GM23338 (cell line): ENCODE measurements around the gene UBE2QL1. TPM values are rescaled to one million over a fixed set of nuclear protein-coding genes. Genes with fewer than 3 reads are reported as not detected.

ENCODE experiments used
- ATAC-seq: fragments of 200-7000 bp; cut with Tn5 transposase; 3 replicates; pipeline ENCODE4 v1.9.1; 2020
- DNase-seq: peaks from one replicate; pipeline ENCODE4 v3.0.0-alpha.2; 2015; ENCODE audit warnings: low spot score
- H2AFZ ChIP-seq: fragments of 200-600 bp; sonication (generic); 2 replicates; pipeline ENCODE4 v1.8.0; 2016; ENCODE audit warnings: antibody characterized with exemption, mild to moderate bottlenecking, moderate library complexity
- H3F3A ChIP-seq: fragments of 200-600 bp; sonication (generic); replicated peaks from 2 replicates; pipeline ENCODE4 v1.8.0; 2017; ENCODE audit warnings: antibody characterized with exemption, mixed run types, low read depth
- H3K27ac ChIP-seq: fragments of 200-600 bp; sonication (generic); 2 replicates; pipeline ENCODE4 v1.6.1; 2016; ENCODE audit warnings: low read depth
- H3K27me3 ChIP-seq: fragments of 200-600 bp; sonication (generic); 2 replicates; pipeline ENCODE4 v1.8.0; 2016; ENCODE audit warnings: mild to moderate bottlenecking, mixed run types, moderate library complexity; ENCODE audit not compliant: insufficient read depth
- H3K36me3 ChIP-seq: fragments of 200-600 bp; sonication (generic); 2 replicates; pipeline ENCODE4 v1.8.0; 2016; ENCODE audit warnings: mild to moderate bottlenecking; ENCODE audit not compliant: insufficient read depth
- H3K4me1 ChIP-seq: fragments of 200-600 bp; sonication (generic); 2 replicates; pipeline ENCODE4 v1.8.0; 2016; ENCODE audit warnings: mild to moderate bottlenecking, moderate library complexity; ENCODE audit not compliant: insufficient read depth
- H3K4me2 ChIP-seq: fragments of 200-600 bp; sonication (generic); 2 replicates; pipeline ENCODE4 v1.7.1; 2017; ENCODE audit warnings: mixed run types
- H3K4me3 ChIP-seq: fragments of 200-600 bp; sonication (generic); 2 replicates; pipeline ENCODE4 v1.6.1; 2016; ENCODE audit warnings: mixed run types
- H3K79me2 ChIP-seq: fragments of 200-600 bp; sonication (generic); replicated peaks from 2 replicates; pipeline ENCODE4 v1.8.0; 2017; ENCODE audit warnings: mild to moderate bottlenecking; ENCODE audit not compliant: insufficient read depth
- H3K9me2 ChIP-seq: fragments of 200-600 bp; sonication (generic); 2 replicates; pipeline ENCODE4 v1.8.0; 2017; ENCODE audit not compliant: insufficient read depth
- H4K20me1 ChIP-seq: fragments of 200-600 bp; sonication (generic); replicated peaks from 2 replicates; pipeline ENCODE4 v1.8.0; 2017; ENCODE audit warnings: mild to moderate bottlenecking; ENCODE audit not compliant: insufficient read depth
- H3K27ac Mint-ChIP-seq: 2 replicates; pipeline ENCODE4 v1.8.0; 2020; ENCODE audit warnings: inconsistent platforms, mild to moderate bottlenecking, moderate library complexity, mixed read lengths
- H3K27me3 Mint-ChIP-seq: 3 replicates; pipeline ENCODE4 v1.8.0; 2022; ENCODE audit warnings: low read depth, mild to moderate bottlenecking, moderate library complexity, mixed read lengths, inconsistent platforms; ENCODE audit not compliant: insufficient read depth, poor library complexity
- H3K36me3 Mint-ChIP-seq: 3 replicates; pipeline ENCODE4 v1.8.0; 2021; ENCODE audit warnings: low read depth, mild to moderate bottlenecking, inconsistent platforms, moderate library complexity, mixed read lengths
- H3K4me1 Mint-ChIP-seq: 3 replicates; pipeline ENCODE4 v1.8.0; 2020; ENCODE audit warnings: mild to moderate bottlenecking, inconsistent platforms, mixed read lengths
- H3K4me3 Mint-ChIP-seq: 3 replicates; pipeline ENCODE4 v1.8.0; 2021; ENCODE audit warnings: moderate library complexity, mild to moderate bottlenecking, inconsistent platforms, mixed read lengths
- H3K9me3 Mint-ChIP-seq: 3 replicates; pipeline ENCODE4 v1.8.0; 2020; ENCODE audit warnings: moderate library complexity, mild to moderate bottlenecking, inconsistent platforms, mixed read lengths
- CREB1 ChIP-seq: fragments of 250-450 bp; sonication (Bioruptor Pico); IDR thresholded peaks from 2 replicates; pipeline ENCODE4 v1.5.0; 2020; ENCODE audit warnings: low read depth, mild to moderate bottlenecking, moderate library complexity
- EZH2 ChIP-seq: fragments of 200-600 bp; sonication (generic); IDR thresholded peaks from one replicate; pipeline ENCODE4 v1.8.0; 2017; ENCODE audit warnings: antibody characterized with exemption, mild to moderate bottlenecking, low read depth; ENCODE audit not compliant: unreplicated experiment
- EZH2phosphoT487 ChIP-seq: fragments of 200-600 bp; sonication (generic); IDR thresholded peaks from one replicate; pipeline ENCODE4 v1.8.1; 2018; ENCODE audit warnings: antibody characterized with exemption; ENCODE audit not compliant: unreplicated experiment
- JUNB ChIP-seq: IDR thresholded peaks from one replicate; pipeline ENCODE4 v1.6.1; 2016; ENCODE audit warnings: antibody characterized with exemption; ENCODE audit not compliant: unreplicated experiment
- NANOG ChIP-seq: IDR thresholded peaks from 2 replicates; pipeline ENCODE4 v1.6.1; 2016; ENCODE audit warnings: antibody characterized with exemption, borderline replicate concordance
- POLR2AphosphoS5 ChIP-seq: IDR thresholded peaks from 2 replicates; pipeline ENCODE4 v1.6.1; 2016; ENCODE audit warnings: antibody characterized with exemption, low read depth
- ZNF114 ChIP-seq: fragments of 250-450 bp; sonication (Bioruptor Pico); IDR thresholded peaks from 2 replicates; pipeline ENCODE4 v1.5.0; 2020; ENCODE audit warnings: mild to moderate bottlenecking, moderate library complexity
- ZNF331 ChIP-seq: fragments of 250-450 bp; sonication (Bioruptor Pico); IDR thresholded peaks from 2 replicates; pipeline ENCODE4 v1.5.0; 2020; ENCODE audit warnings: low read depth, mild to moderate bottlenecking, moderate library complexity
- polyA plus RNA-seq: library from polyadenylated mRNA; unstranded; fragments of >200 nt; fragmentation: Nextera tagmentation; extraction: Ambion mirVana; gene quantifications from 2 replicates; pipeline ENCODE4 v1.2.1, GENCODE V29; 2016
- total RNA-seq: library from RNA; depleted of rRNA; stranded (reverse); fragments of >200 nt; shearing (Covaris generic); gene quantifications from 2 replicates; pipeline ENCODE4 v1.2.3, GENCODE V29; 2014
- TF ChIP-seq, protein P1 (sequence below): fragments of 250-450 bp; sonication (Bioruptor Pico); IDR thresholded peaks from 2 replicates; pipeline ENCODE4 v1.5.0; 2020; ENCODE audit warnings: mild to moderate bottlenecking, moderate library complexity
- TF ChIP-seq, protein P2 (sequence below): IDR thresholded peaks from 2 replicates; pipeline ENCODE4 v1.6.1; 2016; ENCODE audit warnings: antibody characterized with exemption
- TF ChIP-seq, protein P3 (sequence below): IDR thresholded peaks from one replicate; pipeline ENCODE4 v1.6.1; 2018; ENCODE audit warnings: antibody characterized with exemption; ENCODE audit not compliant: unreplicated experiment
- TF ChIP-seq, protein P4 (sequence below), 2 experiments: fragments of 200-600 bp in 1 of 2; sonication (generic) in 1 of 2; conservative IDR thresholded peaks; 2 replicates each; pipeline versions ENCODE4 v1.5.1 to v1.6.1; 2016 to 2017; ENCODE audit warnings: antibody characterized with exemption in 2 of 2, low read depth in 2 of 2, mild to moderate bottlenecking in 2 of 2, moderate library complexity in 1 of 2

Gene UBE2QL1
- total and polyA plus RNA-seq, 2 experiments from 2014 or later = 0.40 to 0.83 TPM

DNA sequence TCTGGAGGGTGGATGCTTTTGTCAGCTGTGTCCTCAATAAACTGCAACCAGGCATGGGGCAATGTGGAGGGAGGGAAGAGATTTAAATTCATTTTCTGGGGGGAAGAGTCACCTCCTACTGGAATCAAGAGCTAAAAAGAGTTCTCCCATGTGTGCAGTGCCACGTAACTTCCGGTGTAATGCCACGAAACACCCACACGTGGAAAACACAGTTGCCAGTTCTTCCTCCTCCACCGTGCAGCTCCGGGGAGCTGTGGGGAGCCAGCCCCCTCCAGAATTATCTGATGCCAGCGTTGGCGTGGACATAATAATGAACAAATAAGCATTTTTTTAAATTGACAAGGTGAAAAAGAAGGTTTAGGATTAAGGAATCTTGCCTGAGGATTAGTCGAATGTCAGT lies 38.2 kb upstream of the UBE2QL1 start (continued):
- TF ChIP-seq, protein P1, sequence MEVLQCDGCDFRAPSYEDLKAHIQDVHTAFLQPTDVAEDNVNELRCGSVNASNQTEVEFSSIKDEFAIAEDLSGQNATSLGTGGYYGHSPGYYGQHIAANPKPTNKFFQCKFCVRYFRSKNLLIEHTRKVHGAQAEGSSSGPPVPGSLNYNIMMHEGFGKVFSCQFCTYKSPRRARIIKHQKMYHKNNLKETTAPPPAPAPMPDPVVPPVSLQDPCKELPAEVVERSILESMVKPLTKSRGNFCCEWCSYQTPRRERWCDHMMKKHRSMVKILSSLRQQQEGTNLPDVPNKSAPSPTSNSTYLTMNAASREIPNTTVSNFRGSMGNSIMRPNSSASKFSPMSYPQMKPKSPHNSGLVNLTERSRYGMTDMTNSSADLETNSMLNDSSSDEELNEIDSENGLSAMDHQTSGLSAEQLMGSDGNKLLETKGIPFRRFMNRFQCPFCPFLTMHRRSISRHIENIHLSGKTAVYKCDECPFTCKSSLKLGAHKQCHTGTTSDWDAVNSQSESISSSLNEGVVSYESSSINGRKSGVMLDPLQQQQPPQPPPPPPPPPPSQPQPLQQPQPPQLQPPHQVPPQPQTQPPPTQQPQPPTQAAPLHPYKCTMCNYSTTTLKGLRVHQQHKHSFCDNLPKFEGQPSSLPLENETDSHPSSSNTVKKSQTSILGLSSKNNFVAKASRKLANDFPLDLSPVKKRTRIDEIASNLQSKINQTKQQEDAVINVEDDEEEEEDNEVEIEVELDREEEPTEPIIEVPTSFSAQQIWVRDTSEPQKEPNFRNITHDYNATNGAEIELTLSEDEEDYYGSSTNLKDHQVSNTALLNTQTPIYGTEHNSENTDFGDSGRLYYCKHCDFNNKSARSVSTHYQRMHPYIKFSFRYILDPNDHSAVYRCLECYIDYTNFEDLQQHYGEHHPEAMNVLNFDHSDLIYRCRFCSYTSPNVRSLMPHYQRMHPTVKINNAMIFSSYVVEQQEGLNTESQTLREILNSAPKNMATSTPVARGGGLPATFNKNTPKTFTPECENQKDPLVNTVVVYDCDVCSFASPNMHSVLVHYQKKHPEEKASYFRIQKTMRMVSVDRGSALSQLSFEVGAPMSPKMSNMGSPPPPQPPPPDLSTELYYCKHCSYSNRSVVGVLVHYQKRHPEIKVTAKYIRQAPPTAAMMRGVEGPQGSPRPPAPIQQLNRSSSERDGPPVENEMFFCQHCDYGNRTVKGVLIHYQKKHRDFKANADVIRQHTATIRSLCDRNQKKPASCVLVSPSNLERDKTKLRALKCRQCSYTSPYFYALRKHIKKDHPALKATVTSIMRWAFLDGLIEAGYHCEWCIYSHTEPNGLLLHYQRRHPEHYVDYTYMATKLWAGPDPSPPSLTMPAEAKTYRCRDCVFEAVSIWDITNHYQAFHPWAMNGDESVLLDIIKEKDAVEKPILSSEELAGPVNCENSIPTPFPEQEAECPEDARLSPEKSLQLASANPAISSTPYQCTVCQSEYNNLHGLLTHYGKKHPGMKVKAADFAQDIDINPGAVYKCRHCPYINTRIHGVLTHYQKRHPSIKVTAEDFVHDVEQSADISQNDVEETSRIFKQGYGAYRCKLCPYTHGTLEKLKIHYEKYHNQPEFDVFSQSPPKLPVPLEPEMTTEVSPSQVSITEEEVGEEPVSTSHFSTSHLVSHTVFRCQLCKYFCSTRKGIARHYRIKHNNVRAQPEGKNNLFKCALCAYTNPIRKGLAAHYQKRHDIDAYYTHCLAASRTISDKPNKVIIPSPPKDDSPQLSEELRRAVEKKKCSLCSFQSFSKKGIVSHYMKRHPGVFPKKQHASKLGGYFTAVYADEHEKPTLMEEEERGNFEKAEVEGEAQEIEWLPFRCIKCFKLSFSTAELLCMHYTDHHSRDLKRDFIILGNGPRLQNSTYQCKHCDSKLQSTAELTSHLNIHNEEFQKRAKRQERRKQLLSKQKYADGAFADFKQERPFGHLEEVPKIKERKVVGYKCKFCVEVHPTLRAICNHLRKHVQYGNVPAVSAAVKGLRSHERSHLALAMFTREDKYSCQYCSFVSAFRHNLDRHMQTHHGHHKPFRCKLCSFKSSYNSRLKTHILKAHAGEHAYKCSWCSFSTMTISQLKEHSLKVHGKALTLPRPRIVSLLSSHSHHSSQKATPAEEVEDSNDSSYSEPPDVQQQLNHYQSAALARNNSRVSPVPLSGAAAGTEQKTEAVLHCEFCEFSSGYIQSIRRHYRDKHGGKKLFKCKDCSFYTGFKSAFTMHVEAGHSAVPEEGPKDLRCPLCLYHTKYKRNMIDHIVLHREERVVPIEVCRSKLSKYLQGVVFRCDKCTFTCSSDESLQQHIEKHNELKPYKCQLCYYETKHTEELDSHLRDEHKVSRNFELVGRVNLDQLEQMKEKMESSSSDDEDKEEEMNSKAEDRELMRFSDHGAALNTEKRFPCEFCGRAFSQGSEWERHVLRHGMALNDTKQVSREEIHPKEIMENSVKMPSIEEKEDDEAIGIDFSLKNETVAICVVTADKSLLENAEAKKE (CRISPR knock-in tag) = no peak
- no peak for TF ChIP-seq EZH2phosphoT487
- TF ChIP-seq NANOG = no peak
- no peak for TF ChIP-seq ZNF331 (CRISPR knock-in tag)
- TF ChIP-seq CREB1 (CRISPR knock-in tag) = no peak
- TF ChIP-seq EZH2 = no peak

DNA sequence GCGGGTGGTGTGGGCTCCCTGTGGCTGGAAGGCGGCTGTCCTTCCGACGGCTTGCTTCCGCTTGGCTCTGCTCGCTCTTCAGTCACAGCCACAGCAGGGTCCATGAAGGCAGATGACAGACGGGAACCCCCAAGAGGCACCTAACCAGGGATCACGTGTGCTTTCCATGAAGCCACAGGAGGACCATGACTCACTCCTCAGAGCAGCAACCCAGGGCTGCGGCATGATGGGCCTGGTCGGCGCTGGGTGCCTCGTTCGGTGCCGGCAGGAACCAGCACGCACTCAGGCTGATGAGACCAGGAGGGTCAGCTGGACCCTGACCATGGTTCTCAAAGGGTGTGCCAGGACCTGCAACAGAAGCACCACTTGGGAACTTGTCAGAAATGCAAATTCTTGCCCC lies 37.5 kb upstream of the UBE2QL1 start:
- ATAC-seq = no peak
- no peak overlapping the region for H3K27ac Mint-ChIP-seq
- TF ChIP-seq, protein P2, sequence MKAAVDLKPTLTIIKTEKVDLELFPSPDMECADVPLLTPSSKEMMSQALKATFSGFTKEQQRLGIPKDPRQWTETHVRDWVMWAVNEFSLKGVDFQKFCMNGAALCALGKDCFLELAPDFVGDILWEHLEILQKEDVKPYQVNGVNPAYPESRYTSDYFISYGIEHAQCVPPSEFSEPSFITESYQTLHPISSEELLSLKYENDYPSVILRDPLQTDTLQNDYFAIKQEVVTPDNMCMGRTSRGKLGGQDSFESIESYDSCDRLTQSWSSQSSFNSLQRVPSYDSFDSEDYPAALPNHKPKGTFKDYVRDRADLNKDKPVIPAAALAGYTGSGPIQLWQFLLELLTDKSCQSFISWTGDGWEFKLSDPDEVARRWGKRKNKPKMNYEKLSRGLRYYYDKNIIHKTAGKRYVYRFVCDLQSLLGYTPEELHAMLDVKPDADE = no peak
- TF ChIP-seq ZNF114 (CRISPR knock-in tag) = no peak
- TF ChIP-seq ZNF331 (CRISPR knock-in tag) = no peak
- no peak for TF ChIP-seq NANOG
- no peak for TF ChIP-seq CREB1 (CRISPR knock-in tag)
- TF ChIP-seq, protein P3, sequence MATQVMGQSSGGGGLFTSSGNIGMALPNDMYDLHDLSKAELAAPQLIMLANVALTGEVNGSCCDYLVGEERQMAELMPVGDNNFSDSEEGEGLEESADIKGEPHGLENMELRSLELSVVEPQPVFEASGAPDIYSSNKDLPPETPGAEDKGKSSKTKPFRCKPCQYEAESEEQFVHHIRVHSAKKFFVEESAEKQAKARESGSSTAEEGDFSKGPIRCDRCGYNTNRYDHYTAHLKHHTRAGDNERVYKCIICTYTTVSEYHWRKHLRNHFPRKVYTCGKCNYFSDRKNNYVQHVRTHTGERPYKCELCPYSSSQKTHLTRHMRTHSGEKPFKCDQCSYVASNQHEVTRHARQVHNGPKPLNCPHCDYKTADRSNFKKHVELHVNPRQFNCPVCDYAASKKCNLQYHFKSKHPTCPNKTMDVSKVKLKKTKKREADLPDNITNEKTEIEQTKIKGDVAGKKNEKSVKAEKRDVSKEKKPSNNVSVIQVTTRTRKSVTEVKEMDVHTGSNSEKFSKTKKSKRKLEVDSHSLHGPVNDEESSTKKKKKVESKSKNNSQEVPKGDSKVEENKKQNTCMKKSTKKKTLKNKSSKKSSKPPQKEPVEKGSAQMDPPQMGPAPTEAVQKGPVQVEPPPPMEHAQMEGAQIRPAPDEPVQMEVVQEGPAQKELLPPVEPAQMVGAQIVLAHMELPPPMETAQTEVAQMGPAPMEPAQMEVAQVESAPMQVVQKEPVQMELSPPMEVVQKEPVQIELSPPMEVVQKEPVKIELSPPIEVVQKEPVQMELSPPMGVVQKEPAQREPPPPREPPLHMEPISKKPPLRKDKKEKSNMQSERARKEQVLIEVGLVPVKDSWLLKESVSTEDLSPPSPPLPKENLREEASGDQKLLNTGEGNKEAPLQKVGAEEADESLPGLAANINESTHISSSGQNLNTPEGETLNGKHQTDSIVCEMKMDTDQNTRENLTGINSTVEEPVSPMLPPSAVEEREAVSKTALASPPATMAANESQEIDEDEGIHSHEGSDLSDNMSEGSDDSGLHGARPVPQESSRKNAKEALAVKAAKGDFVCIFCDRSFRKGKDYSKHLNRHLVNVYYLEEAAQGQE = no peak
- no peak for TF ChIP-seq POLR2AphosphoS5
- TF ChIP-seq EZH2 = no peak
- TF ChIP-seq, protein P4, sequence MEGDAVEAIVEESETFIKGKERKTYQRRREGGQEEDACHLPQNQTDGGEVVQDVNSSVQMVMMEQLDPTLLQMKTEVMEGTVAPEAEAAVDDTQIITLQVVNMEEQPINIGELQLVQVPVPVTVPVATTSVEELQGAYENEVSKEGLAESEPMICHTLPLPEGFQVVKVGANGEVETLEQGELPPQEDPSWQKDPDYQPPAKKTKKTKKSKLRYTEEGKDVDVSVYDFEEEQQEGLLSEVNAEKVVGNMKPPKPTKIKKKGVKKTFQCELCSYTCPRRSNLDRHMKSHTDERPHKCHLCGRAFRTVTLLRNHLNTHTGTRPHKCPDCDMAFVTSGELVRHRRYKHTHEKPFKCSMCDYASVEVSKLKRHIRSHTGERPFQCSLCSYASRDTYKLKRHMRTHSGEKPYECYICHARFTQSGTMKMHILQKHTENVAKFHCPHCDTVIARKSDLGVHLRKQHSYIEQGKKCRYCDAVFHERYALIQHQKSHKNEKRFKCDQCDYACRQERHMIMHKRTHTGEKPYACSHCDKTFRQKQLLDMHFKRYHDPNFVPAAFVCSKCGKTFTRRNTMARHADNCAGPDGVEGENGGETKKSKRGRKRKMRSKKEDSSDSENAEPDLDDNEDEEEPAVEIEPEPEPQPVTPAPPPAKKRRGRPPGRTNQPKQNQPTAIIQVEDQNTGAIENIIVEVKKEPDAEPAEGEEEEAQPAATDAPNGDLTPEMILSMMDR (conservative IDR thresholded peaks at IDR 0.05; ENCODE audit: low read depth in 2 of 2) = no peak
- TF ChIP-seq JUNB = no peak

More for the DNA sequence above, 37.5 kb upstream of the UBE2QL1 start:
- Histone ChIP-seq H3K4me3 (no peak overlapping the region), H3K9me2 (no peaks in the 10 kb centered on the region), H3K27me3 (no peaks in the 10 kb centered on the region), H3K4me1 (no peaks in the 10 kb centered on the region), H3K79me2 (no peaks in the 10 kb centered on the region), H4K20me1 (no peaks in the 10 kb centered on the region), H3K27ac (no peak overlapping the region), H2AFZ (no peak overlapping the region), H3K4me2 (no peak overlapping the region), H3K36me3 (no peaks in the 10 kb centered on the region), H3F3A (no peaks in the 10 kb centered on the region)
- Mint-ChIP-seq H3K4me3 (no peak overlapping the region), H3K36me3 (no peaks in the 10 kb centered on the region), H3K9me3 (peaks cover 4% of the 10 kb centered on the region; the same call in 2 of the 3 replicates), H3K4me1 (peaks cover 12% of the 10 kb centered on the region), H3K27me3 (peaks cover 7% of the 10 kb centered on the region)
- no peak for DNase-seq
